GM19467 (cell line): Measurements from ENCODE around the gene FAM131C.
"Not testable (repeated sequence)": the region's sequence is repeated elsewhere in the genome, so short reads cannot be mapped to it uniquely, and the experiment has no call there.

Experiments used
- ATAC-seq: cut with Tn5 transposase; IDR thresholded peaks from one replicate; pipeline ENCODE4 v1.9.1; 2021; ENCODE audit warnings: mild to moderate bottlenecking, moderate library complexity; ENCODE audit not compliant: unreplicated experiment

FAM131C gene

GRCh38 chr1:16107039-16107438 is 33.6 kb upstream of the FAM131C start:
- not testable (repeated sequence) for ATAC-seq

- no peak for ATAC-seq
These were observed 28.2 kb upstream of the FAM131C start for GRCh38 chr1:16101623-16102022.

GRCh38 chr1:16099412-16099811 is 26.0 kb upstream of the FAM131C start:
- no peak for ATAC-seq

GRCh38 chr1:16095447-16095846 is 22.0 kb upstream of the FAM131C start:
- no peak for ATAC-seq

- no peak for ATAC-seq
These were observed 21.2 kb upstream of the FAM131C start for GRCh38 chr1:16094453-16095158.

GRCh38 chr1:16093611-16094010 is 20.2 kb upstream of the FAM131C start:
- no peak for ATAC-seq

- no peak for ATAC-seq
These were observed 19.6 kb upstream of the FAM131C start for GRCh38 chr1:16092923-16093511.

- no peak for ATAC-seq
These were observed 18.9 kb upstream of the FAM131C start for GRCh38 chr1:16092097-16092922.

GRCh38 chr1:16091296-16091695 is 17.8 kb upstream of the FAM131C start:
- ATAC-seq = no peak

- no peak for ATAC-seq
These were observed 16.8 kb upstream of the FAM131C start for GRCh38 chr1:16090076-16090826.

GRCh38 chr1:16088996-16089395 is 15.5 kb upstream of the FAM131C start:
- ATAC-seq = no peak

GRCh38 chr1:16088351-16088911 is 15.0 kb upstream of the FAM131C start:
- no peak for ATAC-seq

GRCh38 chr1:16087733-16088132 is 14.3 kb upstream of the FAM131C start:
- no peak for ATAC-seq

- no peak for ATAC-seq
These were observed 12.1 kb upstream of the FAM131C start for GRCh38 chr1:16085522-16085921.

- no peak for ATAC-seq
These were observed 10.0 kb upstream of the FAM131C start for GRCh38 chr1:16083486-16083885.

- ATAC-seq = no peak
These were observed 9.0 kb upstream of the FAM131C start for GRCh38 chr1:16082283-16083038.

GRCh38 chr1:16081636-16082035 is 8.2 kb upstream of the FAM131C start:
- ATAC-seq = no peak

GRCh38 chr1:16080422-16081150 is 7.1 kb upstream of the FAM131C start:
- ATAC-seq = no peak

- no peak for ATAC-seq
These were observed 5.6 kb upstream of the FAM131C start for GRCh38 chr1:16078925-16079656.
